IMR-90 (cell line): Measurements from ENCODE around the gene FBXL13. TPM values are rescaled to one million over a fixed set of nuclear protein-coding genes. Genes with fewer than 3 reads are reported as not detected.

Source experiments
- ATAC-seq: fragments of 200-7000 bp; cut with Tn5 transposase; 2 replicates; pipeline ENCODE4 v1.9.1; 2020; ENCODE audit warnings: low read depth, mild to moderate bottlenecking, moderate library complexity
- BruUV-seq: library from RNA; stranded (reverse); fragments of 400-500 nt; replicated peaks from 2 replicates; lab custom pipeline; 2021; lab: Mats Ljungman, UMichigan
- CTCF ChIA-PET: fragments of 300-600 bp; formaldehyde crosslinking; extraction: SDS; loops from one replicate; lab custom pipeline; 2021; ENCODE audit warnings: antibody characterized with exemption; lab: Yijun Ruan, JAX
- POLR2A ChIA-PET: fragments of 300-600 bp; sonication (Branson Sonifier 250); formaldehyde crosslinking; loops from one replicate; lab custom pipeline; 2022; ENCODE audit warnings: antibody characterized with exemption; ENCODE audit not compliant: unreplicated experiment; lab: Charles Lee
- DNase-seq: peaks from one replicate; pipeline ENCODE4 v3.0.0; 2013
- H2AFZ ChIP-seq: replicated peaks from 2 replicates; pipeline ENCODE3; 2013; ENCODE audit warnings: low read length, mild to moderate bottlenecking; ENCODE audit not compliant: poor library complexity
- H2AK5ac ChIP-seq: 2 replicates; pipeline ENCODE4 v1.6.1; 2013; ENCODE audit warnings: low read depth, low read length, inconsistent platforms
- H2AK9ac ChIP-seq: replicated peaks from 2 replicates; pipeline ENCODE3; 2013; ENCODE audit warnings: mild to moderate bottlenecking, low read depth, low read length, moderate library complexity; ENCODE audit not compliant: poor library complexity
- H2BK120ac ChIP-seq: 2 replicates; pipeline ENCODE4 v1.6.1; 2013; ENCODE audit warnings: low read depth, low read length, inconsistent platforms
- H2BK15ac ChIP-seq: 3 replicates; pipeline ENCODE4 v1.6.1; 2013; ENCODE audit warnings: low read depth, low read length, inconsistent platforms
- H2BK20ac ChIP-seq: 2 replicates; pipeline ENCODE4 v1.6.1; 2013; ENCODE audit warnings: low read depth, mild to moderate bottlenecking, inconsistent platforms, low read length, moderate library complexity
- H2BK5ac ChIP-seq: 2 replicates; pipeline ENCODE4 v1.6.1; 2013; ENCODE audit warnings: mild to moderate bottlenecking, low read depth, low read length, inconsistent platforms; ENCODE audit not compliant: poor library complexity, severe bottlenecking
- H3K14ac ChIP-seq: replicated peaks from 2 replicates; pipeline ENCODE4 v1.6.1; 2013; ENCODE audit warnings: low read depth, low read length, inconsistent platforms
- H3K18ac ChIP-seq: 2 replicates; pipeline ENCODE4 v1.6.1; 2013; ENCODE audit warnings: low read depth, low read length, control low read depth
- H3K23ac ChIP-seq: 2 replicates; pipeline ENCODE4 v1.6.1; 2013; ENCODE audit warnings: low read depth, low read length, inconsistent platforms
- H3K27ac ChIP-seq: 2 replicates; pipeline ENCODE4 v1.5.1; 2013; ENCODE audit warnings: mild to moderate bottlenecking, control low read depth, low read length; ENCODE audit not compliant: insufficient read depth
- H3K27me3 ChIP-seq: 2 replicates; pipeline ENCODE4 v1.6.1; 2013; ENCODE audit warnings: low read length; ENCODE audit not compliant: control insufficient read depth, insufficient read depth
- H3K36me3 ChIP-seq: 2 replicates; pipeline ENCODE4 v1.6.1; 2013; ENCODE audit warnings: low read length, mixed read lengths; ENCODE audit not compliant: control insufficient read depth, insufficient read depth
- H3K4ac ChIP-seq: 2 replicates; pipeline ENCODE4 v1.6.1; 2013; ENCODE audit warnings: low read depth, low read length, inconsistent platforms
- H3K4me1 ChIP-seq: 2 replicates; pipeline ENCODE4 v1.6.1; 2013; ENCODE audit warnings: low read length, mixed read lengths; ENCODE audit not compliant: control insufficient read depth, insufficient read depth
- H3K4me2 ChIP-seq: 2 replicates; pipeline ENCODE4 v1.6.1; 2013; ENCODE audit warnings: low read depth, mild to moderate bottlenecking, control low read depth, low read length, moderate library complexity
- H3K4me3 ChIP-seq: 2 replicates; pipeline ENCODE4 v1.5.1; 2013; ENCODE audit warnings: low read depth, mild to moderate bottlenecking, control low read depth, low read length, moderate library complexity; ENCODE audit not compliant: insufficient read depth
- H3K56ac ChIP-seq: 2 replicates; pipeline ENCODE4 v1.6.1; 2013; ENCODE audit warnings: low read length, inconsistent platforms; ENCODE audit not compliant: insufficient read depth; ENCODE audit errors: extremely low read depth
- H3K79me1 ChIP-seq, 2 experiments: 2 replicates each; pipeline ENCODE4 v1.6.1; 2013; ENCODE audit warnings: low read length in 2 of 2, inconsistent platforms in 1 of 2, low read depth in 1 of 2
- H3K9ac ChIP-seq: 2 replicates; pipeline ENCODE4 v1.6.1; 2013; ENCODE audit warnings: low read depth, low read length, control low read depth
- H3K9me1 ChIP-seq: 2 replicates; pipeline ENCODE4 v1.6.1; 2013; ENCODE audit warnings: low read length, inconsistent platforms; ENCODE audit not compliant: insufficient read depth
- H3K9me3 ChIP-seq: 2 replicates; pipeline ENCODE4 v1.6.1; 2013; ENCODE audit warnings: low read length; ENCODE audit not compliant: control insufficient read depth, insufficient read depth
- H4K20me1 ChIP-seq: 2 replicates; pipeline ENCODE4 v1.6.1; 2013; ENCODE audit warnings: low read length, inconsistent platforms; ENCODE audit not compliant: insufficient read depth
- H4K5ac ChIP-seq: 2 replicates; pipeline ENCODE4 v1.6.1; 2013; ENCODE audit warnings: mild to moderate bottlenecking, low read depth, low read length, control low read depth
- H4K8ac ChIP-seq, 2 experiments: 2 replicates each; pipeline ENCODE4 v1.6.1; 2013; ENCODE audit warnings: low read depth in 2 of 2, low read length in 2 of 2, control low read depth in 1 of 2, inconsistent platforms in 1 of 2
- H4K91ac ChIP-seq: 2 replicates; pipeline ENCODE4 v1.6.1; 2013; ENCODE audit warnings: low read depth, low read length, inconsistent platforms; ENCODE audit not compliant: insufficient read depth
- BHLHE40 ChIP-seq: fragments of 150-350 bp; IDR thresholded peaks from 2 replicates; pipeline ENCODE4 v1.6.1; 2016; ENCODE audit warnings: mild to moderate bottlenecking, low read depth, low read length
- CEBPB ChIP-seq: IDR thresholded peaks from 2 replicates; pipeline ENCODE4 v1.6.1; 2012; ENCODE audit warnings: low read depth, low read length, improper control_type of control experiment
- CTCF ChIP-seq: conservative IDR thresholded peaks from 2 replicates; pipeline ENCODE4 v1.5.1; 2012; ENCODE audit warnings: mild to moderate bottlenecking, low read depth, low read length, improper control_type of control experiment
- FOS ChIP-seq: fragments of 150-350 bp; IDR thresholded peaks from 2 replicates; pipeline ENCODE4 v1.6.1; 2016; ENCODE audit warnings: low read depth, low read length
- MXI1 ChIP-seq: IDR thresholded peaks from 2 replicates; pipeline ENCODE4 v1.6.1; 2012; ENCODE audit warnings: low read depth, mild to moderate bottlenecking, low read length, moderate library complexity, borderline replicate concordance
- POLR2A ChIP-seq: IDR thresholded peaks from 2 replicates; pipeline ENCODE4 v1.6.1; 2012; ENCODE audit warnings: mild to moderate bottlenecking, low read depth, low read length
- RCOR1 ChIP-seq: IDR thresholded peaks from 2 replicates; pipeline ENCODE4 v1.6.1; 2012; ENCODE audit warnings: mild to moderate bottlenecking, low read length, improper control_type of control experiment; ENCODE audit not compliant: insufficient replicate concordance
- RFX5 ChIP-seq: IDR thresholded peaks from 2 replicates; pipeline ENCODE4 v1.8.0; 2012; ENCODE audit warnings: low read depth, mild to moderate bottlenecking, low read length, moderate library complexity
- SMC3 ChIP-seq: fragments of 150-350 bp; IDR thresholded peaks from 2 replicates; pipeline ENCODE4 v1.6.1; 2016; ENCODE audit warnings: low read depth, mild to moderate bottlenecking, antibody characterized with exemption, low read length, moderate library complexity
- USF2 ChIP-seq: fragments of 150-350 bp; IDR thresholded peaks from 2 replicates; pipeline ENCODE4 v1.6.1; 2017; ENCODE audit warnings: mild to moderate bottlenecking, antibody characterized with exemption, low read length, low read depth
- WGBS, 2 experiments: methylation state at CpG; one replicate each; pipeline versions ENCODE4 v1.1.5 to v1.1.7; 2013; ENCODE audit warnings: missing lambda C conversion rate in 2 of 2; ENCODE audit not compliant: insufficient read length in 1 of 2; ENCODE audit errors: extremely low coverage in 2 of 2; 5-methylcytosine and 5-hydroxymethylcytosine counted together
- dilution Hi-C: fragments of 300-500 bp; cut with HindIII; formaldehyde crosslinking; loops from one replicate; pipeline ENCODE4 v1.14.3; 2018; ENCODE audit warnings: low sequenced_read_pairs; ENCODE audit not compliant: unreplicated experiment
- in situ Hi-C: fragments of 300-500 bp; cut with MboI; formaldehyde crosslinking; loops from 3 replicates; pipeline ENCODE4 v1.14.3; 2019; ENCODE audit warnings: low sequenced_read_pairs, inconsistent platforms, mixed read lengths
- intact Hi-C: fragments of 100-400 bp; cut with micrococcal nuclease; formaldehyde crosslinking; loops from 2 replicates; pipeline ENCODE4 v1.10.0; 2022
- polyA plus RNA-seq, 3 experiments: library from polyadenylated mRNA; depleted of rRNA; stranded (reverse); fragments of >200 nt; gene quantifications; 2 replicates each; pipeline ENCODE4 v1.2.3, GENCODE V29; 2012; ENCODE audit warnings: low replicate concordance in 1 of 3
- total RNA-seq: library from RNA; depleted of rRNA; stranded (reverse); fragments of >200 nt; gene quantifications from 2 replicates; pipeline ENCODE4 v1.2.3, GENCODE V29; 2012

The FBXL13 gene
- total and polyA plus RNA-seq, 2 of the 4 experiments (the other 2 are of a cell fraction): 0.24 to 0.36 TPM

GRCh38 chr7:102976493-102976892 is 98.1 kb downstream of the FBXL13 start:
- Histone ChIP-seq H2BK120ac (no peak overlapping the region), H2BK15ac (no peak overlapping the region), H3K9me3 (peaks cover 2% of the 10 kb centered on the region; the same call in 1 of the 2 replicates), H2AFZ (no peak overlapping the region), H2AK5ac (no peak overlapping the region), H3K4me3 (no peak overlapping the region), H4K5ac (no peak overlapping the region), H3K18ac (no peak overlapping the region), H3K4me1 (no peaks in the 10 kb centered on the region; the same call in 1 of the 2 replicates), H3K27ac (no peak overlapping the region), H2BK20ac (no peak overlapping the region), H4K8ac (no peak overlapping the region), H4K91ac (no peak overlapping the region), H3K9me1 (no peaks in the 10 kb centered on the region), H3K4ac (no peak overlapping the region), H2AK9ac (no peak overlapping the region), H4K20me1 (no peaks in the 10 kb centered on the region), H3K27me3 (no peaks in the 10 kb centered on the region), H3K79me1 (no peaks in the 10 kb centered on the region), H3K23ac (no peak overlapping the region), H3K4me2 (no peak overlapping the region), H3K56ac (no peak overlapping the region), H2BK5ac (no peak overlapping the region), H3K36me3 (no peaks in the 10 kb centered on the region), H3K14ac (no peak overlapping the region), H3K9ac (no peak overlapping the region)
- ChIA-PET CTCF (no interaction called here), POLR2A (no interaction called here)
- intact Hi-C loops: no loop called here
- ATAC-seq: no peak
- 98 to 100% methylated on average over 4 to 6 of the region's 8 CpGs for WGBS, 2 experiments
- in situ Hi-C loops: no loop called here
- dilution Hi-C loops: no loop called here
- no TSS peak for BruUV-seq
- TF ChIP-seq RCOR1 (no peak), FOS (no peak), CEBPB (no peak), RFX5 (no peak), USF2 (no peak), POLR2A (no peak), CTCF (no peak), MXI1 (no peak), SMC3 (no peak), BHLHE40 (no peak)
- no peak for DNase-seq
